NB4 (cell line): ENCODE data around the gene VPS33A.

Experiments
- DNase-seq: peaks from one replicate; pipeline ENCODE4 v3.0.0; 2010; ENCODE audit warnings: low read depth
- H3K4me3 ChIP-seq: one replicate; pipeline ENCODE4 v1.5.1; 2011; ENCODE audit warnings: mild to moderate bottlenecking, low read depth, low read length, moderate library complexity
- CTCF ChIP-seq: IDR thresholded peaks from one replicate; pipeline ENCODE4 v1.5.1; 2012; ENCODE audit warnings: low read depth, low read length
- MAX ChIP-seq: IDR thresholded peaks from 2 replicates; pipeline ENCODE4 v1.6.1; 2011; ENCODE audit warnings: low read depth, low read length
- MYC ChIP-seq: IDR thresholded peaks from 2 replicates; pipeline ENCODE4 v1.6.1; 2011; ENCODE audit warnings: low read depth, low read length
- POLR2A ChIP-seq: IDR thresholded peaks from 2 replicates; pipeline ENCODE4 v1.6.1; 2011; ENCODE audit warnings: mild to moderate bottlenecking; ENCODE audit not compliant: insufficient read length; ENCODE audit errors: extremely low read depth

VPS33A gene

GRCh38 chr12:122201381-122201780 is 64.9 kb downstream of the VPS33A start:
- TF ChIP-seq CTCF: no peak
- TF ChIP-seq POLR2A: no peak
- TF ChIP-seq MAX: no peak
- TF ChIP-seq MYC: no peak
- no peak for DNase-seq

GRCh38 chr12:122200541-122201175 is 65.6 kb downstream of the VPS33A start:
- TF ChIP-seq MYC (no peak), CTCF (no peak), POLR2A (no peak), MAX (no peak)
- DNase-seq: no peak
- no peak overlapping the region for H3K4me3 ChIP-seq

More at GRCh38 chr12:122201381-122201780, 64.9 kb downstream of the VPS33A start:
- no peak overlapping the region for H3K4me3 ChIP-seq

GRCh38 chr12:122199484-122200355 is 66.6 kb downstream of the VPS33A start:
- no peak for DNase-seq
- H3K4me3 ChIP-seq: no peak overlapping the region
- no peak for TF ChIP-seq MYC
- no peak for TF ChIP-seq CTCF
- TF ChIP-seq MAX: no peak
- no peak for TF ChIP-seq POLR2A

GRCh38 chr12:122197612-122197966 is 68.7 kb downstream of the VPS33A start:
- TF ChIP-seq MAX (no peak), MYC (no peak)
- DNase-seq: peak; percentile 53
- H3K4me3 ChIP-seq: no peak overlapping the region

- H3K4me3 ChIP-seq: no peak overlapping the region
- no peak for DNase-seq
- TF ChIP-seq MAX (no peak), MYC (no peak), CTCF (no peak), POLR2A (no peak)
These were observed 70.9 kb downstream of the VPS33A start for GRCh38 chr12:122195405-122195804.

- DNase-seq: no peak
- H3K4me3 ChIP-seq: no peak overlapping the region
- no peak for TF ChIP-seq CTCF
- TF ChIP-seq MYC: no peak
- no peak for TF ChIP-seq MAX
- TF ChIP-seq POLR2A: no peak
These were observed 71.5 kb downstream of the VPS33A start for GRCh38 chr12:122194804-122195203.
